C4-2B (cell line): ENCODE measurements around the gene STC2.
A peak's percentile ranks its signal among the peaks of the same experiment; 100 is the strongest.

Experiments
- ZFX ChIP-seq: fragments of 450-650 bp; IDR thresholded peaks from 2 replicates; pipeline ENCODE4 v1.6.1; 2017
- TF ChIP-seq, protein P1 (sequence below): fragments of 450-650 bp; conservative IDR thresholded peaks from 2 replicates; pipeline ENCODE4 v1.5.1; 2017; ENCODE audit warnings: mild to moderate bottlenecking

DNA sequence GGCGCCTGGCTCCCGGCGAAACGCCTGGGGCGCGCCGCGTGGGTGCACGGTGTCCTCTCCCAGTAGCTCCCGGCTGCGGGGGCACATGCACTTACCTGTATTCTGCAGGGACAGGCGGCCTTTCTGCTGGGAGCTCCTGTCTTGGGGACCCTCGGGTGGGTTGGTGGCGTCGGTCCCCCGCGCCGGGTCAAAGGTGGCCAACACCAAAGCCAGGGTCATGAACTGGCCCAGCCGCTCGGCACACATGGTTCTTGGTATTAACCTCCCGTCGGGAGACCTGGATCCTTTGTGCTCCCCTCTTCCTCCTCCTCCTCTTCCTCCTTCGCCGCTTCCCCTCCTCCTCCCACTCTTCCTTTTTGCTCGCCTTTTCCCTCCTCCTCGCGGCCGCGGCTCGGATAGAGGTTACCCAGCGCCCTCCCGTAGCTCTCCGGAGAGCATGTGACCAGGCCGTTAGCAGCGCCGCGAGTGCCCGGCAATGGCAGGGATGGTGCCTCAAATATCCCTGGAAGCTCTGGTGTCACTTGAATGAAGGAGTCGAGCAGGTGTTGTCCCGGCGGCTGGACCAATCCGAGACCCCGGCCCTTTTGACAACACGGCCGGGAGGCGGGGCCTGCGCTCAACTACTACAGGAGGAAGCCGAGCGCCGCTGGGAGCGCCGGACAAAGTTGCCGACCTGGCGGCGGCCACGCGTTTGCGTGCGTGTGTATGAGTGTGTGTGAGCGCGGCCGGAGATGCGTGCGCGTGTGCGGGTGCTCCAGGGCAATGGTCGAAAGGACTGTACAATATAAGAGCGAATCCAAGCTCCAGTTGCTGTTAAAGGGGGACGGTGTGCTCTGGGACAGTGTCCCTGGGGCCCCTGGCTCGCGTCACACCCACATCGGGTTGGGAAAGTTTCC lies at the start of gene STC2:
- TF ChIP-seq, protein P1, sequence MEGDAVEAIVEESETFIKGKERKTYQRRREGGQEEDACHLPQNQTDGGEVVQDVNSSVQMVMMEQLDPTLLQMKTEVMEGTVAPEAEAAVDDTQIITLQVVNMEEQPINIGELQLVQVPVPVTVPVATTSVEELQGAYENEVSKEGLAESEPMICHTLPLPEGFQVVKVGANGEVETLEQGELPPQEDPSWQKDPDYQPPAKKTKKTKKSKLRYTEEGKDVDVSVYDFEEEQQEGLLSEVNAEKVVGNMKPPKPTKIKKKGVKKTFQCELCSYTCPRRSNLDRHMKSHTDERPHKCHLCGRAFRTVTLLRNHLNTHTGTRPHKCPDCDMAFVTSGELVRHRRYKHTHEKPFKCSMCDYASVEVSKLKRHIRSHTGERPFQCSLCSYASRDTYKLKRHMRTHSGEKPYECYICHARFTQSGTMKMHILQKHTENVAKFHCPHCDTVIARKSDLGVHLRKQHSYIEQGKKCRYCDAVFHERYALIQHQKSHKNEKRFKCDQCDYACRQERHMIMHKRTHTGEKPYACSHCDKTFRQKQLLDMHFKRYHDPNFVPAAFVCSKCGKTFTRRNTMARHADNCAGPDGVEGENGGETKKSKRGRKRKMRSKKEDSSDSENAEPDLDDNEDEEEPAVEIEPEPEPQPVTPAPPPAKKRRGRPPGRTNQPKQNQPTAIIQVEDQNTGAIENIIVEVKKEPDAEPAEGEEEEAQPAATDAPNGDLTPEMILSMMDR, result no peak; the same call in 1 of the 2 replicates
- TF ChIP-seq ZFX, result peak; percentile 26; the same call in 1 of the 2 replicates
